ENCODE results near the gene NRSN2. TPM values are rescaled to one million over a fixed set of nuclear protein-coding genes. Genes with fewer than 3 reads are reported as not detected.

NRSN2 gene, protein sequence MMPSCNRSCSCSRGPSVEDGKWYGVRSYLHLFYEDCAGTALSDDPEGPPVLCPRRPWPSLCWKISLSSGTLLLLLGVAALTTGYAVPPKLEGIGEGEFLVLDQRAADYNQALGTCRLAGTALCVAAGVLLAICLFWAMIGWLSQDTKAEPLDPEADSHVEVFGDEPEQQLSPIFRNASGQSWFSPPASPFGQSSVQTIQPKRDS
- total RNA-seq (2021; ENCODE audit: unreplicated experiment) (44.9 TPM), Bru-seq, nascent RNA (percentile 58 among the genes with signal in this experiment), BruChase-seq, experiment 1, labeled RNA remaining after a 2-hour chase (percentile 65 among the genes with signal in this experiment), BruChase-seq, experiment 2, labeled RNA remaining after a 6-hour chase (percentile 75 among the genes with signal in this experiment)
- 74.8 TPM for polyA plus RNA-seq (2012; ENCODE audit: insufficient read length)
- long read RNA-seq, transcript NRSN2-202 (4 exons, 2,088 nt) = major isoform, 15 of 46 reads
- long read RNA-seq, partial matches to known transcripts = 4 of 46 reads
- long read RNA-seq, other reads (novel, unspliced or antisense) = 23 of 46 reads

DNA sequence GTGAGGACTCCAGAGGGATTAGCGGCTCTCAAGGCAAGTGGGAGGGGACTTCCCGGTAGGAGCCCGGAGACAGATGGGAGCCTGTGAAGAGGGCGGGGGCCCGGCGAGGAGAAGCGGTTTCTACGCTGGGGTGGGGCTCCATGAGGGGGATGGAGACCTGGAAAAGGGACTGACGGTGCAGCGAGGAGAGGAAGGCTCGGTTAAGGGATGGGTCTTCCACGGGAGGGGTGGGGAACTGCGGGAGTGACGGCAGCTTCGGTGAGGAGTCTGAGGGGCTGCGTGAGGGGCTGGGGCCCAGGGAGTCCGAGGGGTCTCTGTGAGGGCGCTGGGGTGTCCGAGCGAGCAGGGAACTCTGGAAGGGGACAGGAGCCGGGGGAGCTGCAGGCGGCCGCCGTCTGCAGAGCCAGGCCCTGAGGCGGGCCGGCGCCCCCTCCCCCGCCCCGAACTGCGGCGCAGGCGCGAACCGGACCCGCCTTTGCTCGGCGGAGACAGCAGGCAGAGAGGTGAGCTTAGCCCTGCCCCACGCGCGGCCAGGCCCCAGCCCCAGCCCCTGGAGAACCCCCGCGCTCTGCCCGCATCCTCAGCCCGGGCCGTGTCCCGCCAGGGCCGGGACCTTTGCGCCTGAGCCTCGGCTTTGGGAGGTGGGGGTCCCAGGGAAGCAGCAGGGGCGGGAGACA, at the start of gene NRSN2:
Gene NRSN2 (plus strand): TSS at position 472 of the 677 bp plus-strand sequence. CDS start 2,533 bp downstream, outside the sequence.
- Histone ChIP-seq H3K4me3 (ENCODE audit: low read depth in 2 of 2, low read length in 2 of 2) (peak within 1 kb of the TSS; percentile 62 to 83), H3K27me3 (ENCODE audit: control insufficient read depth, insufficient read depth, low read length) (no peaks in the 10 kb centered on the region), H3K4me1 (ENCODE audit: control insufficient read depth, insufficient read depth, low read length) (peaks cover 15% of the 10 kb centered on the region), H3K9me3 (ENCODE audit: control insufficient read depth, insufficient read depth, low read depth, low read length) (peaks cover 12% of the 10 kb centered on the region; the same call in 1 of the 2 replicates), H3K27ac (ENCODE audit: low read length) (peak within 1 kb of the TSS; percentile 88), H3K36me3 (ENCODE audit: control insufficient read depth, insufficient read depth, low read length) (no peaks in the 10 kb centered on the region)
- peak; percentile 52; the same call in 1 of the 2 replicates for TF ChIP-seq SIN3A (IDR thresholded peaks at IDR 0.05; ENCODE audit: borderline replicate concordance, insufficient read depth, low read depth, low read length)
- TF ChIP-seq, protein P1, sequence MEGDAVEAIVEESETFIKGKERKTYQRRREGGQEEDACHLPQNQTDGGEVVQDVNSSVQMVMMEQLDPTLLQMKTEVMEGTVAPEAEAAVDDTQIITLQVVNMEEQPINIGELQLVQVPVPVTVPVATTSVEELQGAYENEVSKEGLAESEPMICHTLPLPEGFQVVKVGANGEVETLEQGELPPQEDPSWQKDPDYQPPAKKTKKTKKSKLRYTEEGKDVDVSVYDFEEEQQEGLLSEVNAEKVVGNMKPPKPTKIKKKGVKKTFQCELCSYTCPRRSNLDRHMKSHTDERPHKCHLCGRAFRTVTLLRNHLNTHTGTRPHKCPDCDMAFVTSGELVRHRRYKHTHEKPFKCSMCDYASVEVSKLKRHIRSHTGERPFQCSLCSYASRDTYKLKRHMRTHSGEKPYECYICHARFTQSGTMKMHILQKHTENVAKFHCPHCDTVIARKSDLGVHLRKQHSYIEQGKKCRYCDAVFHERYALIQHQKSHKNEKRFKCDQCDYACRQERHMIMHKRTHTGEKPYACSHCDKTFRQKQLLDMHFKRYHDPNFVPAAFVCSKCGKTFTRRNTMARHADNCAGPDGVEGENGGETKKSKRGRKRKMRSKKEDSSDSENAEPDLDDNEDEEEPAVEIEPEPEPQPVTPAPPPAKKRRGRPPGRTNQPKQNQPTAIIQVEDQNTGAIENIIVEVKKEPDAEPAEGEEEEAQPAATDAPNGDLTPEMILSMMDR (IDR thresholded peaks at IDR 0.05) = no peak
- BruUV-seq (replicated peaks) = no TSS peak
- in situ Hi-C loops (cut with HindIII; ENCODE audit: low pct_unique_long_range_greater_than_20kb, low sequenced_read_pairs) (no loop called here), intact Hi-C loops (cut with micrococcal nuclease; ENCODE audit: unreplicated experiment) (loop anchor here (2.0 kb wide), 1 partner anchor 62 kb away; the partner anchor contains the start of gene RBCK1)
- ATAC-seq = peak; percentile 80
- ChIA-PET POLR2A (interaction anchor here (0.7 kb wide), 1 partner anchor 27 kb away, joined by 3 read pairs; no protein-coding TSS in a partner anchor), CTCF (no interaction called here)
- no peak for DNase-seq (ENCODE audit: low read depth, low spot score)

GRCh38 chr20:297925-298775, 48.8 kb upstream of the NRSN2 start:
- peaks cover 26% of the 10 kb centered on the region for H3K4me1 ChIP-seq (ENCODE audit: control insufficient read depth, insufficient read depth, low read length)
- no TSS peak for BruUV-seq (replicated peaks)
- no peaks in the 10 kb centered on the region for H3K9me3 ChIP-seq (ENCODE audit: control insufficient read depth, insufficient read depth, low read depth, low read length)
- ChIA-PET POLR2A (interaction anchor here (1.0 kb wide), 1 partner anchor 32 kb away, joined by 4 read pairs; no protein-coding TSS in a partner anchor), CTCF (no interaction called here)
- ATAC-seq = peak; percentile 68
- intact Hi-C loops (cut with micrococcal nuclease; ENCODE audit: unreplicated experiment) (no loop called here), in situ Hi-C loops (cut with HindIII; ENCODE audit: low pct_unique_long_range_greater_than_20kb, low sequenced_read_pairs) (no loop called here)
- no peaks in the 10 kb centered on the region for H3K27me3 ChIP-seq (ENCODE audit: control insufficient read depth, insufficient read depth, low read length)
- peak overlapping the region; percentile 77 to 94 for H3K4me3 ChIP-seq (ENCODE audit: low read depth in 2 of 2, low read length in 2 of 2)
- peak overlapping the region; percentile 92 for H3K27ac ChIP-seq (ENCODE audit: low read length)
- DNase-seq (ENCODE audit: low read depth, low spot score) = no peak
- TF ChIP-seq, protein P2, sequence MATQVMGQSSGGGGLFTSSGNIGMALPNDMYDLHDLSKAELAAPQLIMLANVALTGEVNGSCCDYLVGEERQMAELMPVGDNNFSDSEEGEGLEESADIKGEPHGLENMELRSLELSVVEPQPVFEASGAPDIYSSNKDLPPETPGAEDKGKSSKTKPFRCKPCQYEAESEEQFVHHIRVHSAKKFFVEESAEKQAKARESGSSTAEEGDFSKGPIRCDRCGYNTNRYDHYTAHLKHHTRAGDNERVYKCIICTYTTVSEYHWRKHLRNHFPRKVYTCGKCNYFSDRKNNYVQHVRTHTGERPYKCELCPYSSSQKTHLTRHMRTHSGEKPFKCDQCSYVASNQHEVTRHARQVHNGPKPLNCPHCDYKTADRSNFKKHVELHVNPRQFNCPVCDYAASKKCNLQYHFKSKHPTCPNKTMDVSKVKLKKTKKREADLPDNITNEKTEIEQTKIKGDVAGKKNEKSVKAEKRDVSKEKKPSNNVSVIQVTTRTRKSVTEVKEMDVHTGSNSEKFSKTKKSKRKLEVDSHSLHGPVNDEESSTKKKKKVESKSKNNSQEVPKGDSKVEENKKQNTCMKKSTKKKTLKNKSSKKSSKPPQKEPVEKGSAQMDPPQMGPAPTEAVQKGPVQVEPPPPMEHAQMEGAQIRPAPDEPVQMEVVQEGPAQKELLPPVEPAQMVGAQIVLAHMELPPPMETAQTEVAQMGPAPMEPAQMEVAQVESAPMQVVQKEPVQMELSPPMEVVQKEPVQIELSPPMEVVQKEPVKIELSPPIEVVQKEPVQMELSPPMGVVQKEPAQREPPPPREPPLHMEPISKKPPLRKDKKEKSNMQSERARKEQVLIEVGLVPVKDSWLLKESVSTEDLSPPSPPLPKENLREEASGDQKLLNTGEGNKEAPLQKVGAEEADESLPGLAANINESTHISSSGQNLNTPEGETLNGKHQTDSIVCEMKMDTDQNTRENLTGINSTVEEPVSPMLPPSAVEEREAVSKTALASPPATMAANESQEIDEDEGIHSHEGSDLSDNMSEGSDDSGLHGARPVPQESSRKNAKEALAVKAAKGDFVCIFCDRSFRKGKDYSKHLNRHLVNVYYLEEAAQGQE (IDR thresholded peaks at IDR 0.05; ENCODE audit: insufficient read depth in 1 of 2, low read depth in 2 of 2, low read length in 1 of 2) = no peak
- TF ChIP-seq TCF7L2 (IDR thresholded peaks at IDR 0.05; ENCODE audit: low read depth, low read length) (no peak), POLR2AphosphoS5 (IDR thresholded peaks at IDR 0.05; ENCODE audit: low read depth, low read length) (peak; percentile 65), SIN3A (IDR thresholded peaks at IDR 0.05; ENCODE audit: borderline replicate concordance, insufficient read depth, low read depth, low read length) (0 out of 2 replicates have a peak, but pooled peaks have one; percentile 57)
- TF ChIP-seq, protein P1 (IDR thresholded peaks at IDR 0.05) = no peak
- peaks cover 8% of the 10 kb centered on the region; the same call in 1 of the 2 replicates for H3K36me3 ChIP-seq (ENCODE audit: control insufficient read depth, insufficient read depth, low read length)
